Body of pancreas (tissue), 4 donors: ENCODE measurements around the gene UBALD2.

Experiments
- CTCF ChIP-seq, 7 experiments: fragments of 450-650 bp in 4 of 7; fragments of 200-600 bp in 3 of 7; sonication (generic) in 3 of 7; IDR thresholded peaks; one replicate each; pipeline ENCODE4 v1.5.1; 2016 to 2019; ENCODE audit warnings: antibody characterized with exemption in 7 of 7
- POLR2A ChIP-seq, 3 donors: fragments of 450-650 bp; IDR thresholded peaks; one replicate each; pipeline ENCODE4 v1.6.1; 2016; ENCODE audit warnings: antibody characterized with exemption in 3 of 3, mild to moderate bottlenecking in 2 of 3

GRCh38 chr17:76253841-76254240, 11.3 kb upstream of the UBALD2 start:
- TF ChIP-seq CTCF (IDR thresholded peaks at IDR 0.05): no peak
- TF ChIP-seq POLR2A (IDR thresholded peaks at IDR 0.05): no peak
